ENCODE measurements around the gene MARS1.

The MARS1 gene

GRCh38 chr12:57456737-57457490 lies 31.0 kb upstream of the MARS1 start:
- no peak for DNase-seq (ENCODE audit: low read depth in 1 of 2, low spot score in 1 of 2)

DNA sequence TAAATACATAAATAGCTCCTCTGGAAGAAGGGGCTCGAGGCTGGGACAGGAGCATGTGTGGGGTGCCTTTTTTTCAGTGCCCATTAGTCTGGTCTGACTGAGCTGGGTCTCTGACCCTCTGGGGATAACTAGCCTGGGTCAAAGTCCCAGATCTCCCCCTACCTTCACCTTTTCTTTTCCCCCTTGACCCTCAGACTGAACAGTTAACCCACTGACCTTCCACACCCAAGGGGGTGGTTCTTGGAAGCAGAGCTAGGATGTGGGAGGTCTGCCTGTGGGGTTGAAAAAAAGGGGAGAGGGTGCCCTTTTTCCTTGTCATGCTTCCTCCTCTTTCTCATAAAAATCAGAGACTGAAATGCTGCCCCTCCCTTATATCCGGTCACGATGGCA lies 29.2 kb upstream of the MARS1 start:
- no peak for DNase-seq (ENCODE audit: low read depth in 1 of 2, low spot score in 1 of 2)

- DNase-seq (ENCODE audit: low read depth in 1 of 2, low spot score in 1 of 2) = peak; percentile 81 to 87
Measured at GRCh38 chr12:57459055-57459749, 28.7 kb upstream of the MARS1 start.

DNA sequence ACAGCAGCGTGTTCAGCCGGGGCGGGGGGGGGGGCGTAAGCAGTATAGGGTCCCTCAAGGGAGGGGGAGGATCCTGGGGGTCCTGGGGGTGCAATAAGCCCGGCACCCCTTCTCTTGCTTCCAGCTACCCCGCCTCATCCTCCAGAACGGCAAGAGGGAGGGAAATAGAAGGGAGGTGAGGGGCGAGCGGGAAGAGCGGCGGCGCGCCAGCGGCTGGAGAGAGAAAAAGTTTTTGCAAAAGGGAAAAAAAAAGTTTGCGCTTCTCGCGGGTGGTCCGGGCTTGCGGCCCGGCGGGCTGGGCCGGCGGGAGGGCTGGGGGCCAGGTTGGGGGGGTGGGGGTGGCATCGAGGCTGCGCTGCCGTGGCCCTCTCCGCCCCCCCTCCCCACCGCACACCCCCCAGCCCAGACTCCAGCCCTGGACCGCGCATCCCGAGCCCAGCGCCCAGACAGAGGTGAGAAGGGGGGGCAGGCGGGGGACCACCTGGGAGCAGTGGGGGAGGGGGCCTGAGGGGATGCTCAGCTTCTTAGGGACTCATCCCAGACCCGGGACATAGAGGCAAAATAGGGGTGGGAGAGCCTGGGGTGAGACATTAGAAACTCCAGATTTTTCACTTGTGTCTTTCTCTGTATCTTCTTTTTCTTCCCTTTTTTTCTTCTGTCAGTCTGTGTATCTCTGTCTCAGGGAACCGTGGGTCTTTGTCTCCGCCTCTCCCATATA lies 28.0 kb upstream of the MARS1 start, which contains the start of gene GLI1:
GLI1 (plus strand) TSS at position 36 of the 718 bp plus-strand sequence. CDS start 3,907 bp downstream, outside the sequence.
- DNase-seq (ENCODE audit: low read depth in 1 of 2, low spot score in 1 of 2) = no peak

- DNase-seq (ENCODE audit: low read depth in 1 of 2, low spot score in 1 of 2) = no peak
Measured at GRCh38 chr12:57460468-57460784, 27.4 kb upstream of the MARS1 start.

- no peak for DNase-seq (ENCODE audit: low read depth in 1 of 2, low spot score in 1 of 2)
Measured at GRCh38 chr12:57460841-57461275, 27.0 kb upstream of the MARS1 start.

GRCh38 chr12:57461276-57461916 lies 26.5 kb upstream of the MARS1 start:
- no peak for DNase-seq (ENCODE audit: low read depth in 1 of 2, low spot score in 1 of 2)

GRCh38 chr12:57461917-57462250 lies 26.0 kb upstream of the MARS1 start:
- DNase-seq (ENCODE audit: low read depth in 1 of 2, low spot score in 1 of 2) = no peak

- peak; percentile 78 to 82 for DNase-seq (ENCODE audit: low read depth in 1 of 2, low spot score in 1 of 2)
Measured at GRCh38 chr12:57462251-57462911, 25.5 kb upstream of the MARS1 start.

DNA sequence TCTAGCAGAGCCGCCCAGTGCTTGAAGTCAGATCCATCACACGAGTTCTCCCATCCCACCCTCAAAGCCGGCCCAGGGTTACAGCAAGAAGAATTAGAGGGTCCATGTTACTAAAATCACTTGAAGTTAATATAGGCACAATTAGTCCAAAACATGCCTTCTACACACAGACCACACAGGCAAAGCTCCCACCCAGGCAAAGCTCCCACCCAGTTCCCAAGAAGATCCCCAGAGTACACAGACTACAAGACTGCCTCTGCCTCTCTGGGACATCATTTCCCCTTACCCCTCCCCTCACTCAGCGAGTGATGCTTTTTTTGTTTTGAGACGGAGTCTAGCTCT lies 25.0 kb upstream of the MARS1 start:
- DNase-seq (ENCODE audit: low read depth in 1 of 2, low spot score in 1 of 2) = no peak

DNA sequence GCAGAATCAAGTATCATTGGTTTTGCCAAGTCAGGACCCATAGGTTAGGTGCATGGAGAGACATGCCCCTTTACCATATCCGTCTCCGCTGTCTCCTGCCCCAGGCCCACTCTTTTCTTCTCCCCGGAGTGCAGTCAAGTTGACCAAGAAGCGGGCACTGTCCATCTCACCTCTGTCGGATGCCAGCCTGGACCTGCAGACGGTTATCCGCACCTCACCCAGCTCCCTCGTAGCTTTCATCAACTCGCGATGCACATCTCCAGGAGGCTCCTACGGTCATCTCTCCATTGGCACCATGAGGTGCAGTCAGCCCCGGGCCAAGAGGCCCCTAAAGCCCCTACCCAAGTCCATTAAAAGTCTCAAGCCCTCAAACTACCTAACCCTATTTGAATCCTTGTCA lies 23.3 kb upstream of the MARS1 start:
- DNase-seq (ENCODE audit: low read depth in 1 of 2, low spot score in 1 of 2) = no peak

DNA sequence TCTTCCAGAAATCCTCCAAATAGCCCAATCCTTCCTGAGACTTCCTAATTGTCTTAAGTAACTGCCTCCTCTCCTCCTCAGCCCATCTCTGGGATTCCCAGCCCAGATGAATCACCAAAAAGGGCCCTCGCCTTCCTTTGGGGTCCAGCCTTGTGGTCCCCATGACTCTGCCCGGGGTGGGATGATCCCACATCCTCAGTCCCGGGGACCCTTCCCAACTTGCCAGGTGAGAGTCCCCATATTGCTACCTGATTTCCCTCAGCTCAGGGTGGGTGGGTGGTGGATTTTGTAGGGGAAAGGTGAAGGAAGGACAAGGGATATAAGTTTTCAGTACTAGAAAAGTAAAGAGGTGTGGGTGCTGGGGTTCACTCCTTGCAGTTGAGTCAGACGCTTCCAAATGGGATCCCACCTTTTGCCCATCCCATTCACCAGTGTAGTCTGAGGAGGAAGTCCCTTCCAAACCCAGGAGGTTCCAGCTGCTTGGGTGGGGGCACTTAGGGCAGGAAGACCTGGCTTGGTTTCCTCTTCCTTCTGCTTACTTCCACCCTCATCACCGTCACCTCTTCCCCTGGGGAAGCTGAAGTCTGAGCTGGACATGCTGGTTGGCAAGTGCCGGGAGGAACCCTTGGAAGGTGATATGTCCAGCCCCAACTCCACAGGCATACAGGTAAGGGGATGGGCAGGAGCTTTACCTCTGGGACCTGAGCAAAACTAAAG lies 22.7 kb upstream of the MARS1 start:
- no peak for DNase-seq (ENCODE audit: low read depth in 1 of 2, low spot score in 1 of 2)

- DNase-seq (ENCODE audit: low read depth in 1 of 2, low spot score in 1 of 2) = no peak
Measured at GRCh38 chr12:57465747-57466505, 21.9 kb upstream of the MARS1 start.

DNA sequence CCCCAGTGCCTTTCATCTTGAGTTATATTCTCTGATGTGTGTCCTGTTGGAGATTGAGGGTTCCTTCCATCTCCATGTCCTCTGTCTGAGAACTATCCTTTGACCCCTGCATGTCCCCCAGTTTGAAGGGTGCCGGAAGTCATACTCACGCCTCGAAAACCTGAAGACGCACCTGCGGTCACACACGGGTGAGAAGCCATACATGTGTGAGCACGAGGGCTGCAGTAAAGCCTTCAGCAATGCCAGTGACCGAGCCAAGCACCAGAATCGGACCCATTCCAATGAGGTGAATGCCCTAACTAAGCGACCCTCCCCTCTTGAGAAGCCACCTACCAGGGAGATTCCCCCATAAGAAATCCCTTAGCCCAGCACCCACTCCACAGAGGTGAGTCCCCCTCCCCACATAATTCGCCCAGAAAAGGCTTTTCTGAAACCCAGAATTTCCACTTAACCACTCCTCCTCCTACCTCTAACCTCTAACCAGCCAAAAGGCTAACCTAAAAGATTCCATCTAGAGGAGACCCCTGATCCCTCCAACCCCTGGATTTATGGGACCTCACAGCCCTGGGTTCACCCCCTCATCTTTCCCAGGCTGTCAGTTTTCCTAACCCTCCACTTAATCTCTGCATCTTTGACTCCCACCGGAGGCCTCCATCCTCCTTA lies 20.5 kb upstream of the MARS1 start:
- no peak for DNase-seq (ENCODE audit: low read depth in 1 of 2, low spot score in 1 of 2)

- no peak for DNase-seq (ENCODE audit: low read depth in 1 of 2, low spot score in 1 of 2)
Measured at GRCh38 chr12:57467915-57468314, 20.0 kb upstream of the MARS1 start.

DNA sequence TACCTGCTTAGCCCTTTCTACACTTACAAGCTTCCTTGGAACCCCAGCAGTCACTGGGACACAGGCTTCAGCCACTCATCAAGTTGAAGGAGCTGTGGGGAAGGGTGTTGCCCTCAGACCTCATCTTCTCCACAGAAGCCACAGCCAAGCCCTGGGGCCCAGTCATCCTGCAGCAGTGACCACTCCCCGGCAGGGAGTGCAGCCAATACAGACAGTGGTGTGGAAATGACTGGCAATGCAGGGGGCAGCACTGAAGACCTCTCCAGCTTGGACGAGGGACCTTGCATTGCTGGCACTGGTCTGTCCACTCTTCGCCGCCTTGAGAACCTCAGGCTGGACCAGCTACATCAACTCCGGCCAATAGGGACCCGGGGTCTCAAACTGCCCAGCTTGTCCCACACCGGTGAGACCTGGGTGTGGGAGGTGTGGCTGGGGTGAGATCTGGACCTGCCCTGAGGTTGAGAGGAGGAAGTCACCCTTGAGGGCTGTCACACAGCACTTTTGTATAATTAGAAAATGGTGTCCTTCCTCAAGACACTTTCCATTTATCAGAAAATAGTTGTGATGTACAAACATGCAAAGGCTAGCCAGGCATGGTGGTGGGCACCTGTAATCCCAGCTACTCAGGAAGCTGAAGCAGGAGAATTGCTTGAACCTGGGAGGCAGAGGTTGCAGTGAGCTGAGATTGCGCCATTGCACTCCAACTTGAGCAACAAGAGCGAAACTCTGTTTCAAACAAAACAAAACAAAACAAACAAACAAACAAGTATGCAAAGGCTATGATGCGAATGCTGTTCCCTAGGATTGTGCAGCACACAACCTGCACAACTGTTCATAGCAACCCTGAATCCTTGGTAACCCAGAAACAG lies 18.3 kb upstream of the MARS1 start:
- no peak for DNase-seq (ENCODE audit: low read depth in 1 of 2, low spot score in 1 of 2)

DNA sequence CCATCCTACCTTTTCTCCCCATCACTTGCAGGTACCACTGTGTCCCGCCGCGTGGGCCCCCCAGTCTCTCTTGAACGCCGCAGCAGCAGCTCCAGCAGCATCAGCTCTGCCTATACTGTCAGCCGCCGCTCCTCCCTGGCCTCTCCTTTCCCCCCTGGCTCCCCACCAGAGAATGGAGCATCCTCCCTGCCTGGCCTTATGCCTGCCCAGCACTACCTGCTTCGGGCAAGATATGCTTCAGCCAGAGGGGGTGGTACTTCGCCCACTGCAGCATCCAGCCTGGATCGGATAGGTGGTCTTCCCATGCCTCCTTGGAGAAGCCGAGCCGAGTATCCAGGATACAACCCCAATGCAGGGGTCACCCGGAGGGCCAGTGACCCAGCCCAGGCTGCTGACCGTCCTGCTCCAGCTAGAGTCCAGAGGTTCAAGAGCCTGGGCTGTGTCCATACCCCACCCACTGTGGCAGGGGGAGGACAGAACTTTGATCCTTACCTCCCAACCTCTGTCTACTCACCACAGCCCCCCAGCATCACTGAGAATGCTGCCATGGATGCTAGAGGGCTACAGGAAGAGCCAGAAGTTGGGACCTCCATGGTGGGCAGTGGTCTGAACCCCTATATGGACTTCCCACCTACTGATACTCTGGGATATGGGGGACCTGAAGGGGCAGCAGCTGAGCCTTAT lies 17.4 kb upstream of the MARS1 start:
- DNase-seq (ENCODE audit: low read depth in 1 of 2, low spot score in 1 of 2) = no peak

All from stimulated activated CD4-positive, alpha-beta T cell treated with anti-CD3 and anti-CD28 coated beads, Interleukin-15, amount 100 ng/mL, for 1 hour (primary cell).